Liver (tissue), 9 donors: ENCODE results near the gene KIF2C. TPM values are rescaled to one million over a fixed set of nuclear protein-coding genes. Genes with fewer than 3 reads are reported as not detected.
"Not testable (repeated sequence)": the region's sequence is repeated elsewhere in the genome, so short reads cannot be mapped to it uniquely, and the experiment has no call there.

Experiments
- DNase-seq: peaks from one replicate; pipeline ENCODE4 v3.0.0-alpha.2; 2017; ENCODE audit warnings: low spot score
- H3K27ac ChIP-seq, 2 donors: one replicate each; pipeline ENCODE4 v1.7.0; 2013; ENCODE audit warnings: inconsistent platforms in 2 of 2, low read length in 2 of 2, control low read depth in 1 of 2, low read depth in 1 of 2, mild to moderate bottlenecking in 1 of 2
- H3K27me3 ChIP-seq, 4 donors: one replicate each; pipeline versions ENCODE4 v1.6.1 to v1.7.0; 2013; ENCODE audit warnings: low read length in 3 of 4, inconsistent platforms in 1 of 4, mild to moderate bottlenecking in 1 of 4, moderate library complexity in 1 of 4; ENCODE audit not compliant: control insufficient read depth in 4 of 4, insufficient read depth in 4 of 4
- H3K36me3 ChIP-seq, 4 donors: one replicate each; pipeline versions ENCODE4 v1.6.1 to v1.7.0; 2013; ENCODE audit warnings: low read length in 3 of 4, mild to moderate bottlenecking in 3 of 4, low read depth in 1 of 4, moderate library complexity in 1 of 4; ENCODE audit not compliant: control insufficient read depth in 4 of 4, insufficient read depth in 3 of 4
- H3K4me1 ChIP-seq, 4 donors: one replicate each; pipeline versions ENCODE4 v1.6.1 to v1.7.0; 2013; ENCODE audit warnings: low read length in 3 of 4, mild to moderate bottlenecking in 3 of 4, moderate library complexity in 1 of 4; ENCODE audit not compliant: control insufficient read depth in 4 of 4, insufficient read depth in 4 of 4
- H3K4me3 ChIP-seq, 3 donors: one replicate each; pipeline versions ENCODE4 v1.6.1 to v1.7.0; 2013; ENCODE audit warnings: low read length in 3 of 3, control low read depth in 1 of 3, low read depth in 1 of 3, mild to moderate bottlenecking in 1 of 3
- H3K9ac ChIP-seq, 2 donors: one replicate each; pipeline ENCODE4 v1.7.0; 2013; ENCODE audit warnings: low read length in 2 of 2, mild to moderate bottlenecking in 2 of 2, moderate library complexity in 2 of 2, control low read depth in 1 of 2, low read depth in 1 of 2
- H3K9me3 ChIP-seq, 4 donors: one replicate each; pipeline versions ENCODE4 v1.6.1 to v1.7.0; 2013; ENCODE audit warnings: low read length in 3 of 4; ENCODE audit not compliant: control insufficient read depth in 4 of 4
- EGR1 ChIP-seq, 2 donors: IDR thresholded peaks; 2 replicates each; pipeline ENCODE4 v1.6.1; 2016 to 2018; ENCODE audit warnings: antibody characterized with exemption in 2 of 2, low read depth in 2 of 2
- FOXA2 ChIP-seq: IDR thresholded peaks from 2 replicates; pipeline ENCODE4 v1.6.1; 2016; ENCODE audit warnings: antibody characterized with exemption
- GABPA ChIP-seq, 2 donors: IDR thresholded peaks in 1 of 2; conservative IDR thresholded peaks in 1 of 2; 2 replicates each; pipeline ENCODE4 v1.6.1; 2016; ENCODE audit warnings: antibody characterized with exemption in 2 of 2, mild to moderate bottlenecking in 1 of 2, moderate library complexity in 1 of 2
- HNF4A ChIP-seq, 2 donors: conservative IDR thresholded peaks; 2 replicates each; pipeline ENCODE4 v1.6.1; 2016; ENCODE audit warnings: antibody characterized with exemption in 2 of 2, mild to moderate bottlenecking in 2 of 2
- HNF4G ChIP-seq: IDR thresholded peaks from 2 replicates; pipeline ENCODE4 v1.6.1; 2016; ENCODE audit warnings: antibody characterized with exemption
- NR2F2 ChIP-seq: IDR thresholded peaks from 2 replicates; pipeline ENCODE4 v1.6.1; 2016; ENCODE audit warnings: antibody characterized with exemption
- RXRA ChIP-seq, 2 donors: IDR thresholded peaks; 2 replicates each; pipeline ENCODE4 v1.6.1; 2017 to 2018; ENCODE audit warnings: antibody characterized with exemption in 2 of 2, mild to moderate bottlenecking in 1 of 2
- SP1 ChIP-seq: IDR thresholded peaks from 2 replicates; pipeline ENCODE4 v1.6.1; 2018; ENCODE audit warnings: antibody characterized with exemption, mild to moderate bottlenecking
- TAF1 ChIP-seq: conservative IDR thresholded peaks from 2 replicates; pipeline ENCODE4 v1.6.1; 2016; ENCODE audit warnings: antibody characterized with exemption, mild to moderate bottlenecking
- YY1 ChIP-seq: IDR thresholded peaks from 2 replicates; pipeline ENCODE4 v1.6.1; 2016; ENCODE audit warnings: antibody characterized with exemption, mild to moderate bottlenecking
- WGBS: extraction: QIAGEN DNeasy Blood & Tissue Kit; methylation state at CpG from one replicate; pipeline ENCODE4 v1.1.7; 2013; 5-methylcytosine and 5-hydroxymethylcytosine counted together
- polyA plus RNA-seq, 2 donors: library from polyadenylated mRNA; stranded (reverse) in 1 of 2; unstranded in 1 of 2; fragments of 200-250 nt in 1 of 2; fragments of >200 nt in 1 of 2; fragmentation: Nextera tagmentation in 1 of 2; extraction: Ambion mirVana in 1 of 2; gene quantifications; one replicate each; pipeline versions ENCODE4 v1.2.1 to v1.2.3, GENCODE V29; 2013 to 2015
- total RNA-seq, 2 donors: library from RNA; depleted of rRNA; stranded (reverse); fragments of >200 nt; gene quantifications; one replicate each; pipeline ENCODE4 v1.2.3, GENCODE V29; 2014
- TF ChIP-seq, protein P1 (sequence below): IDR thresholded peaks from 2 replicates; pipeline ENCODE4 v1.6.1; 2016; ENCODE audit warnings: antibody characterized with exemption
- TF ChIP-seq, protein P2 (sequence below): IDR thresholded peaks from 2 replicates; pipeline ENCODE4 v1.6.1; 2016; ENCODE audit warnings: antibody characterized with exemption
- TF ChIP-seq, protein P3 (sequence below): IDR thresholded peaks from 2 replicates; pipeline ENCODE4 v1.6.1; 2016; ENCODE audit warnings: antibody characterized with exemption
- TF ChIP-seq, protein P4 (sequence below): fragments of 150-350 bp; IDR thresholded peaks from 2 replicates; pipeline ENCODE4 v1.5.1; 2017; ENCODE audit warnings: improper control_type of control experiment, low read depth, low read length; ENCODE audit not compliant: missing input control
- donor health status: healthy.
- donor health status: healthy.
- donor health status: healthy.
- donor health status: healthy.
- donor health status: healthy.

The KIF2C gene
- total and polyA plus RNA-seq, 4 donors, result 0.17 to 26.7 (median 0.73) TPM

DNA sequence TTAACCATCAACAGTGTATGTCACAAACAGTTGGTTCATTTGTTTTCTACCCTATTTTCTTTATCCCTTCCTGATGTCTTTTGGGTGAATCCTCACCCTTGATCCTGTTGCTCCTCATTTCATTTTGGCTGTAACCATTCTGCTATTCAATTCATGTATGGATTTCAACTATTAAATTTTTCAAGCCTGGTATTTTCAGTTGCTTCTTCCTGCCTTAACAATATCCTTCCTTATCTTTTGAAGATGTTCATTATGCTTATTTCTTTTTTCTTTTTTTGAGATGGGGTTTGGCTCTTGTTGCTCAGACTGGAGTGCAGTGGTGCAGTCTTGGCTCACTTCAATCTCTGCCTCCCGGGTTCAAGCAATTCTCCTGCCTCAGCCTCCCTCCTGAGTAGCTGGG is 5.9 kb upstream of the KIF2C start (continued):
- TF ChIP-seq, protein P1, sequence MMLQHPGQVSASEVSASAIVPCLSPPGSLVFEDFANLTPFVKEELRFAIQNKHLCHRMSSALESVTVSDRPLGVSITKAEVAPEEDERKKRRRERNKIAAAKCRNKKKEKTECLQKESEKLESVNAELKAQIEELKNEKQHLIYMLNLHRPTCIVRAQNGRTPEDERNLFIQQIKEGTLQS, result no peak
- TF ChIP-seq YY1 (no peak), SP1 (no peak), GABPA (IDR thresholded peaks at IDR 0.05 in 1 of 2, conservative IDR thresholded peaks at IDR 0.05 in 1 of 2) (no peak), FOXA2 (no peak), EGR1 (IDR thresholded peaks at IDR 0.05; ENCODE audit: low read depth in 2 of 2) (no peak), HNF4G (no peak), TAF1 (no peak)
- TF ChIP-seq, protein P2, sequence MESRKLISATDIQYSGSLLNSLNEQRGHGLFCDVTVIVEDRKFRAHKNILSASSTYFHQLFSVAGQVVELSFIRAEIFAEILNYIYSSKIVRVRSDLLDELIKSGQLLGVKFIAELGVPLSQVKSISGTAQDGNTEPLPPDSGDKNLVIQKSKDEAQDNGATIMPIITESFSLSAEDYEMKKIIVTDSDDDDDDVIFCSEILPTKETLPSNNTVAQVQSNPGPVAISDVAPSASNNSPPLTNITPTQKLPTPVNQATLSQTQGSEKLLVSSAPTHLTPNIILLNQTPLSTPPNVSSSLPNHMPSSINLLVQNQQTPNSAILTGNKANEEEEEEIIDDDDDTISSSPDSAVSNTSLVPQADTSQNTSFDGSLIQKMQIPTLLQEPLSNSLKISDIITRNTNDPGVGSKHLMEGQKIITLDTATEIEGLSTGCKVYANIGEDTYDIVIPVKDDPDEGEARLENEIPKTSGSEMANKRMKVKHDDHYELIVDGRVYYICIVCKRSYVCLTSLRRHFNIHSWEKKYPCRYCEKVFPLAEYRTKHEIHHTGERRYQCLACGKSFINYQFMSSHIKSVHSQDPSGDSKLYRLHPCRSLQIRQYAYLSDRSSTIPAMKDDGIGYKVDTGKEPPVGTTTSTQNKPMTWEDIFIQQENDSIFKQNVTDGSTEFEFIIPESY, result no peak
- TF ChIP-seq, protein P3, sequence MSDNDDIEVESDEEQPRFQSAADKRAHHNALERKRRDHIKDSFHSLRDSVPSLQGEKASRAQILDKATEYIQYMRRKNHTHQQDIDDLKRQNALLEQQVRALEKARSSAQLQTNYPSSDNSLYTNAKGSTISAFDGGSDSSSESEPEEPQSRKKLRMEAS, result no peak

DNA sequence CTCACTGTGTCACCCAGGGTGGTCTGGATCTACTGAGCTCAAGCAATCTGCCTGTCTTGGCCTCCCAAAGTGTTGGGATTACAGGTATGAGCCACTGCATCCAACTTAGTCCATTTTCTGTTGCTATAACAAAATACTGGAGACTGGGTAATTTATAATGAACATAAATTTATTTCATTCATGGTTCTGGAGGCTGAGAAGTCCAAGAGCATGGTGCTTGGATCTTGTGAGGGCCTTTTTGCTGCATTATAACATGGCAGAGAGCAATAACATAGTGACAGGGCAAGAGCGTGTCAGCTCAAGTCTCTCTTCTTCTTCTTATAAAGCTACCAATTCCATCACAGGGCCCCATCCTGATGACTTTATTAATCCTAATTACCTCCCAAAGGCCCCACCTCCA is 3.6 kb upstream of the KIF2C start:
- peaks cover 5 to 11% (median 9%) of the 10 kb centered on the region in 4 donors for H3K4me1 ChIP-seq
- no peaks in the 10 kb centered on the region for H3K27me3 ChIP-seq
- WGBS, result 100% methylated on average over 1 of the region's 1 CpG
- H3K4me3 ChIP-seq, result no peak overlapping the region
- no peak overlapping the region for H3K27ac ChIP-seq
- no peaks in the 10 kb centered on the region for H3K36me3 ChIP-seq
- DNase-seq, result no peak
- no peak for TF ChIP-seq HNF4G
- TF ChIP-seq HNF4A (conservative IDR thresholded peaks at IDR 0.05), result no peak
- TF ChIP-seq TAF1, result no peak
- no peak for TF ChIP-seq GABPA (IDR thresholded peaks at IDR 0.05 in 1 of 2, conservative IDR thresholded peaks at IDR 0.05 in 1 of 2)
- TF ChIP-seq, protein P3, result no peak
- TF ChIP-seq, protein P4, sequence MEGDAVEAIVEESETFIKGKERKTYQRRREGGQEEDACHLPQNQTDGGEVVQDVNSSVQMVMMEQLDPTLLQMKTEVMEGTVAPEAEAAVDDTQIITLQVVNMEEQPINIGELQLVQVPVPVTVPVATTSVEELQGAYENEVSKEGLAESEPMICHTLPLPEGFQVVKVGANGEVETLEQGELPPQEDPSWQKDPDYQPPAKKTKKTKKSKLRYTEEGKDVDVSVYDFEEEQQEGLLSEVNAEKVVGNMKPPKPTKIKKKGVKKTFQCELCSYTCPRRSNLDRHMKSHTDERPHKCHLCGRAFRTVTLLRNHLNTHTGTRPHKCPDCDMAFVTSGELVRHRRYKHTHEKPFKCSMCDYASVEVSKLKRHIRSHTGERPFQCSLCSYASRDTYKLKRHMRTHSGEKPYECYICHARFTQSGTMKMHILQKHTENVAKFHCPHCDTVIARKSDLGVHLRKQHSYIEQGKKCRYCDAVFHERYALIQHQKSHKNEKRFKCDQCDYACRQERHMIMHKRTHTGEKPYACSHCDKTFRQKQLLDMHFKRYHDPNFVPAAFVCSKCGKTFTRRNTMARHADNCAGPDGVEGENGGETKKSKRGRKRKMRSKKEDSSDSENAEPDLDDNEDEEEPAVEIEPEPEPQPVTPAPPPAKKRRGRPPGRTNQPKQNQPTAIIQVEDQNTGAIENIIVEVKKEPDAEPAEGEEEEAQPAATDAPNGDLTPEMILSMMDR, result no peak
- TF ChIP-seq NR2F2, result no peak
- TF ChIP-seq RXRA (IDR thresholded peaks at IDR 0.05), result no peak
- no peak for TF ChIP-seq EGR1 (IDR thresholded peaks at IDR 0.05; ENCODE audit: low read depth in 2 of 2)
- TF ChIP-seq, protein P2, result no peak
- no peak for TF ChIP-seq YY1
- no peak for TF ChIP-seq SP1
- H3K9ac ChIP-seq, result no peak overlapping the region
- H3K9me3 ChIP-seq, result no peaks in the 10 kb centered on the region

DNA sequence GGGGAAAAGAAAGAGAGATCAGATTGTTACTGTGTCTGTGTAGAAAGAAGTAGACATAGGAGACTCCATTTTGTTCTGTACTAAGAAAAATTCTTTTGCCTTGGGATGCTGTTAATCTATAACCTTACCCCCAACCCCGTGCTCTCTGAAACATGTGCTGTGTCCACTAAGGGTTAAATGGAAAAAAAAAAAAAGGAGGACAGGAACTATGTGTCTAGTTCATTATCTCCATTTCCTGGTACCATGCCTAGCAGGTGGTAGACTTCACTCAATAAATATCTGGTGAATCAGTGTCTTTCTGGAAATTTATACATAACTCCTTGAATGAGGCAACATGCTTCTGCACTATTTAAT is 707 bp upstream of the KIF2C start:
- peak overlapping the region; percentile 81 to 91 for H3K9ac ChIP-seq
- WGBS, result 23% methylated on average over 1 of the region's 1 CpG
- not testable (repeated sequence) for DNase-seq, H3K27me3 ChIP-seq, H3K9me3 ChIP-seq, H3K36me3 ChIP-seq
- peak overlapping the region; percentile 84 to 90 for H3K27ac ChIP-seq
- H3K4me3 ChIP-seq, result peak overlapping the region; percentile 55 to 86 (median 75)
- peaks cover 3 to 11% (median 9%) of the 10 kb centered on the region in 4 donors for H3K4me1 ChIP-seq
